HG03558 (cell line): ENCODE measurements around the gene FOXN3.

Source experiments
- ATAC-seq: cut with Tn5 transposase; IDR thresholded peaks from one replicate; pipeline ENCODE4 v1.9.1; 2021; ENCODE audit warnings: moderate number of reproducible peaks; ENCODE audit not compliant: unreplicated experiment; ENCODE audit errors: extremely low read depth

The FOXN3 gene

GRCh38 chr14:89435492-89435891 lies 18.5 kb upstream of the FOXN3 start:
- ATAC-seq, result no peak

DNA sequence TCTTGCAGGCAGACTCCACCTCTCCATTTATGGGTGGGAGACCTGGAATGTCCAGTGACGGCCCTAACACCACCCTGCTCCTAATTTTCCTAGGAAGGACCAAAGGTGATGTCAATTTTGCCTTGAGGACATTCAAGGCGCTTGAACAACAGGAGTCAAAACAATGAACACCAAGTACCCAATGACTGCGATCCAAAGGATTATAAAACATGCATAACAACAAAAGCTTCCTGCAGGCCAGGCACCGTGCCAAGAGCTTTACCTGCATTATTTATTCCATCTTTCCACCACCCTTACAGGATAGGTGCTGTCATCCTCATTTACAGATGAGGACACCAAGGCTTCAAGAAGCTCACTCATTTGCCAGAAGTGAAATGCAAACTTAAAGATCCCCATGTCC lies 15.2 kb upstream of the FOXN3 start:
- no peak for ATAC-seq

DNA sequence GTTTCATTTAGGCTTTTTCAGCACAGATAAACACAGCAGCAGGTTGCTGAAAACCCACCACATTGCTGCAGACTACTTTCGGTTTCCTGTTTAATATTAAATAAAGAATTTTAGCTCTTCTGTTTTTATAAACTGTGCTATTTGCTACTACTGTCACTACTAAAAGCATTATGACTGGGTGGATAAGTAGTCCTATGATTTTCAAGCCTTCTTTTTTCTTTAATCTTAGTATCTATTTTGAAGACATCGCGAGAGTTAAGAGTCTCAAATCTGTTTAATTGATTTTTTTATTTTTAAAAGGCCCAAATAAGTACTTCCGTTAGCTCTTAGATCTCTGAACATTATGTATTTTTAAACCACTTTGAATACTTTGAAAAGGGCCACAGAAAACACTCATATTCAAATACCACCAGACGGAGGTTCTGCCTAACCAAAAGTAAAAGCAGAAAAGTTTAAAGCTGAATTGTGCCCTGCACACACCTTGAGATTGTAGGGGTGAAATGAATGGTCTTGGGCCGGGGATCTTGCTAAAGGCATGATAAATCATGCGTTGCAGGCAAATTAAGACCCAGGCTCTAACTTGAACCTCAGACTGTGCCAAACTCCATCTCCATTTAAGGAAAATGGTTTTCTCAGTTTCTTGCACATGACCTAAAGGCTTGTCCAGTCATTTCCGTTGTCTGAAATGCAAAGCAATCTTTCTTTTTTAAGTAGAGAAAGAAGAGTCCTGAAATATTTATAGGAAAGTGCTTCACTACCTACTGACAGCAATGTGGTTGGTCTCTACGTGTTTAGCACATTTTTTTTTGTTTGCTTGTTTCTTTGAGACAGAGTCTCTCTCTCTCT lies 13.6 kb upstream of the FOXN3 start:
- ATAC-seq, result peak; percentile 60

GRCh38 chr14:89429199-89430181 lies 12.5 kb upstream of the FOXN3 start:
- no peak for ATAC-seq

DNA sequence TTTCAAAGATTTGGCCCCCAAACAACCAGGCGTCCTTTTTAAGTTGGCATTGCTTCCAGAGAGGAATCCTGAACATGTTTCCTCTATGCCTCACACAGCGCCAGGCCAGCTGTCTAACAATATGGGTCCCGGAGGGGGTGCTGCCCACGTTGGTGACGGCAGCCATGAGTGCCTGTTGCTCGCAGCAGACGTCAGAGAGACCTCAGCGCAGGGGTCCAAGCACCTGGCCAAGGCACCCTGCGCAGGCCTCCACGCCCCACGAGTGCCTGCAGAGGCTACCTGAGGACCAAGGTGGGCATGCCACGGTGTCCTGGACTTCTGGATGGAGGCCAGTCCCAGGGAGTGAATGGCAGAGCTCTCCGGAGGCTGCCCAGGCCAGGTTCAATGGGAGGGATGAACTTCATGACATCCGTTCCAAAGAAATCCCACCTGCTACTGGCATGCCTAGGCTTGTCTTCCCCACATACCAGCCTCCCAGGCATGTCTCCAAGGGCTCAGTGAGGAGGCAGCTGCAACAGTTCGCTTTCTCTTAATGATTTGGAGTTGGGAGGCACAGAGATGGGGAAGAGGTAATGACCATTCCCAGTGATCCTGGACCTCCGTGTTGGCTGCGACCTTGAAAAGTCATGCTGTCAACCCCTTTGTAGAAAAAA lies 11.6 kb upstream of the FOXN3 start:
- no peak for ATAC-seq

GRCh38 chr14:89428173-89428523 lies 11.1 kb upstream of the FOXN3 start:
- ATAC-seq, result no peak

GRCh38 chr14:89427426-89428172 lies 10.6 kb upstream of the FOXN3 start:
- no peak for ATAC-seq

DNA sequence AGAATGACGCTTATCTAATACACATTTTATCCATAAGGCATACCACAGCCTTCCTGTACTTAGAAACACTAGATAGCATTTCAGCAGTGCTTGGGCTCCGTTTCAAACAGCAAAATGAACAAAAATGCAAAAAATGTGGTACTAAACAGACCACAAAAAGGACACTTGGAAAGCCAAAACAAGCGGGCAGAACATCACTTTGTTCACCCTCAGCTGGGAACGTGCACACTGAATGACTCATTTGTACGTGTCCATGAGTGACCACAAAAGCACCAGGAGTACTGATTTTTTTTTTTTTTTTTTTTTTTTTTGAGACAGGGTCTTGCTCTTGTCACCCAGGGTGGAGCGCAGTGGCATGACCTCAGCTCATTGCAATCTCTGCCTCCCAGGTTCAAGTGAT lies 8.9 kb upstream of the FOXN3 start:
- ATAC-seq, result peak; percentile 25

DNA sequence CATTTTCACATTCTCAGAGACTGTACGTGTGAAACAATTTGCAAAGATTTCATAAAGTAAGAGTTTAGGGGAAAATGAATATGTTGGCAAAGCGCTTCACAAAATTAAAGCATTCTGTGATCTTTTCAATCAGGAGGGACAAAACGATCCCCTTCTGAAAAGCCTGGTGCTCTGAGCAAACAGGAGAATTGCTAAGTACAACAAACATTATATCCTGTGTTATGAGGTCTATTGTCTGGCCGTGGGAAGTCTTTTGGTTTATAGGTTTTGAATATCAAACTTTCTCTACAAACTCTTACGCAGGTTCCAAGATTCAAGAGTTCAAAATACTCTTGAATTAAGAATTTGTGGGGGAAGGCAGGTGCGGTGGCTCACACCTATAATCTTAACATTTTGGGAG lies 7.2 kb upstream of the FOXN3 start:
- no peak for ATAC-seq

DNA sequence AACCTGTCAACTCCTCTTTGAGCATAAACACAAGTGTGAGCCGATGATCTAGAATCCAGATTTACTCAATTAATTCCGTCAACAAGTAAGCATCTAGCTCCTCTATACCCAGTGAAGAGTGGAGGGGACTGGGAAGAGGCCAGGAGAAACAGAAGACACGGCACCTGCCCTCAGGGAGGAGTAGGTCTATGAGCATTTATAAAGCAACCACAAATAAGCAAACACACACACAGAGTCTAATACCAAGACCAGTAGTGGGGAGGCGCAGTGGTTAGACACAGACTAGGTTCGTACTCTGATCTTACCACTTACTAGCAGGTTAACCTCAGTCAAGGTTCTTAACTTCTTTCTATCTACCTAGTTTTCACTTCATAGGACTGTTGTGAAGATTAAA lies 5.9 kb upstream of the FOXN3 start:
- ATAC-seq, result no peak

DNA sequence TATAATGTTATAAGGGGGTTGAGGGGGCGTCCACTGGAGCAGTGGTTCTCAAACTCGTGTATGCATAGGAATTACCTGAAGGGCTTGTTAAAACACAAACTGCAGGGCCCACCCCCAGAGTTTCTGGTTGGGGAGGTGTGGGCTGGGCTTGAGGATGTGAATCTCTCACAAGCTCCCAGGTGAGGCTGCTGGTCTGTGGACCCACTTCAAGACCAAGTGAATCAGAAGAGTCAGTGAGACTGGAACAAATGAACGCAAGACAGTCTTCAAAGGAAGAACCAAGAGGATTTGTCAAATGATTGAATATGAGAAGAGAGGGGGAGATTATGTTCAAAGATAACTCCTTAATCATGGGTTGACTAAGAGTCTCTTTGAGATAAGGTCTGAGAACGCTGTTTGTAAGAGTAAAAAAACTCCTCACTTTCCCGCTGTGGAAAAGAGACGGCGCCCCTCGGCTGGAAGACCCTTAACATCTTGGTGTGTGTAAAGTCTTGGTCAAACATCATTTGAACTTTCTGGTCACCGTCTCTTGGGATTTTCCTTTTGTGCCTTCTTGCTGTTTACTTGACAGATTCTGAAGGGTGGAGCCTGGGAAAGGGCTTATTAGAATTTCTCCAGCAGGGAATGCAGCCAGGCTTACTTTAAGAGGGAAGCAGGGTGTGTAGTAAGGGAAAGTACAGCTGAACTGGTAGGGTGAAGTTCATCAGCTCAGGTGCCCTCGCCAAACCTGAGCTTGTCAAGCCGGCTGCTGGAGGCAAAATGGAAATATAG lies 5.3 kb upstream of the FOXN3 start:
- ATAC-seq, result no peak

- ATAC-seq, result no peak
Observed at GRCh38 chr14:89420502-89420901, 3.5 kb upstream of the FOXN3 start.

GRCh38 chr14:89419973-89420482 lies 3.0 kb upstream of the FOXN3 start:
- no peak for ATAC-seq

DNA sequence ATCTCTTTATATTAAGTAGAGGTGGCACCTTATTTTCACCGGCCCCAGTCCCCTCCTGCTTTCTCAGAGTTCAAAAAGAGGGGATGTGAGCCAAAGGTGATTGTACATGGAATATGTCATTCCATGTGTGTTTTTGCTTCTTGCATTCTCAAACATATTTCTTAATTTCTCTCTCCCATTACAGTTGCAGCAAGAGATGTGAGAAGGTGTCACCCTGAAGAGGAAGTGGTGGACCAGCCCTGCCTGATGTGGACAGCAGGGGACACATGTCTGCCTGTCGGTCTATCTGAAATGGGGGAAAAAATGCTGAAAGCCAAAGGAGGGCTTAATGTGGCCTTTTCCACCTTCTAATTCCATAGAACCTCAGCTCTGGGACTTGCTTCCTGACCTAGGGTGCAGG lies 1.9 kb upstream of the FOXN3 start:
- no peak for ATAC-seq

- no peak for ATAC-seq
Observed at GRCh38 chr14:89418452-89418851, 1.4 kb upstream of the FOXN3 start.

- ATAC-seq, result peak; percentile 30
Observed at GRCh38 chr14:89417465-89418225, 612 bp upstream of the FOXN3 start.

DNA sequence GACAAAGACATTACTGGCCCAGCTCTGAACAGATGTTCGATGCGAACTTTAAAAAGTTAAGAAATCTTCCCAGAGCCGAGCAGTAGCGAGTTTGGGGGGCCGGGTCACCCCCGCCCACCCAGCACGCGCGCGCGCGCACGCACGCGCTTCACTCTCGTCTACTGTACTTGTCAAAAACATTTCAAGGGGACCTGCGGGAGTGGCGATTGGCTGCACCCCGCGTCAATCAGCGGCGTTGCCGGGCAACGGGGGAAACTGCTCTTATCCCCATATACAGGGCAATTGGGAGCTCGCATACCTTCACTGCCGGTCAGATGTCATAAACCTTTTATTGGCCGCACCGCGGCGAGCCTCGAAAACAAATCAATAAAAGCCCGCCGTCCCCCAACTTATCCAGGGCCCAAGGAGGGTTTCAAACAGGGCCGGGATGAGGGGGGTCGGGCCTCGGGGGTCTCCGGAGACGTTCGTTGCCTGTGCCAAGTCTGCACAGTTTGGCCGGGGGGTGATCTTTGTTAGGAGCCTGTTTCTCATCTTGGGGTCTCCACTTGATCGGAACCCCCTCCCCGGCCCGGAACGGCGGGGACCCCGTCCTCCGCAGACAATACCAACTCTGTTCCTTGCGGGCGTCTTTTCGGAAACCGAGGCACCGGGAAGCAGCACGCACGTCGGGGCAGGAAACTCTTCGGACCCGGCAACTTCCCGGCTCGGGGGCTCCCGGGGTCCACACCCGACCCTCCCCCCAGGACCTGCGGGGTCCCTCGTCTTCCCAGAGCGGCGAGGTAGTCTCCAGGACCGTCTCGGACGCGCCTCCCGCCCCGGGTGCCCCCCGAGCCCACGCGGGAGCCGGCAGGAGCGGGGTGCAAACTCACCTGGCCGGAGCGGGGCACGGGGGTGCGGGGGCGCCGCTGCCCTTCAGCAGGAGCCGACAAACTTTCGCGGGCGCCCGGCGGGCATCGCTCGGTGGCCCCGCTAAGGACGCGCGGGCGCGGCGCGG lies 734 bp downstream of the FOXN3 start:
- peak; percentile 75 for ATAC-seq
